Adrenal gland (tissue), 5 donors: Measurements from ENCODE around the gene RALGAPB.

Source experiments
- CTCF ChIP-seq, 6 experiments: fragments of 450-650 bp in 4 of 6; fragments of 200-600 bp in 2 of 6; sonication (generic) in 1 of 6; IDR thresholded peaks; 1 replicate in 5 of 6; 2 replicates in 1 of 6; pipeline versions ENCODE4 v1.5.1 to v1.8.0; 2016 to 2021; ENCODE audit warnings: antibody characterized with exemption in 6 of 6, mild to moderate bottlenecking in 2 of 6, moderate library complexity in 1 of 6
- POLR2A ChIP-seq, 2 donors: fragments of 450-650 bp; IDR thresholded peaks; one replicate each; pipeline ENCODE4 v1.6.1; 2017; ENCODE audit warnings: antibody characterized with exemption in 2 of 2, mild to moderate bottlenecking in 2 of 2, moderate library complexity in 1 of 2
- donor health status: DM: no; HTN: no; CAD: no.

- TF ChIP-seq POLR2A (IDR thresholded peaks at IDR 0.05) (no peak), CTCF (IDR thresholded peaks at IDR 0.05) (no peak)
Measured at GRCh38 chr20:38523697-38524096, 51.1 kb downstream of the RALGAPB start.
